Measurements from ENCODE around the gene BACH1. TPM values are rescaled to one million over a fixed set of nuclear protein-coding genes. Genes with fewer than 3 reads are reported as not detected.
A peak's percentile ranks its signal among the peaks of the same experiment; 100 is the strongest.
"Not testable (repeated sequence)": the region's sequence is repeated elsewhere in the genome, so short reads cannot be mapped to it uniquely, and the experiment has no call there.

The BACH1 gene
- total RNA-seq, 1 donor from 2014 or later: 152 TPM

GRCh38 chr21:29271927-29272333 lies 26.8 kb upstream of the BACH1 start:
- Mint-ChIP-seq H3K9me3 (no peaks in the 10 kb centered on the region), H3K36me3 (ENCODE audit: low read depth) (no peaks in the 10 kb centered on the region), H3K27ac (no peak overlapping the region), H3K4me3 (no peak overlapping the region), H3K4me1 (peaks cover 7% of the 10 kb centered on the region), H3K27me3 (no peaks in the 10 kb centered on the region)
- CTCF ChIA-PET: no interaction called here
- DNase-seq: no peak
- intact Hi-C loops (cut with micrococcal nuclease): no loop called here
- no peak for ATAC-seq (ENCODE audit: low read depth)
- TF ChIP-seq CTCF (IDR thresholded peaks at IDR 0.05): no peak
- POLR2A ChIA-PET: interaction anchor here (0.6 kb wide), 1 partner anchor 101 kb away, joined by 3 read pairs; no protein-coding TSS in a partner anchor

GRCh38 chr21:29277442-29277841 lies 21.3 kb upstream of the BACH1 start:
- no peak for ATAC-seq (ENCODE audit: low read depth)
- no peak for TF ChIP-seq CTCF (IDR thresholded peaks at IDR 0.05)
- Mint-ChIP-seq H3K4me3 (no peak overlapping the region), H3K4me1 (peaks cover 6% of the 10 kb centered on the region), H3K9me3 (peaks cover 12% of the 10 kb centered on the region), H3K27me3 (no peaks in the 10 kb centered on the region), H3K36me3 (ENCODE audit: low read depth) (no peaks in the 10 kb centered on the region), H3K27ac (no peak overlapping the region)
- ChIA-PET POLR2A (interaction anchor here (0.5 kb wide), 1 partner anchor 30 kb away, joined by 3 read pairs; no protein-coding TSS in a partner anchor), CTCF (no interaction called here)
- no peak for DNase-seq
- intact Hi-C loops (cut with micrococcal nuclease): no loop called here

GRCh38 chr21:29279558-29279957 lies 19.2 kb upstream of the BACH1 start:
- intact Hi-C loops (cut with micrococcal nuclease): no loop called here
- H3K9me3 Mint-ChIP-seq: peaks cover 18% of the 10 kb centered on the region
- H3K4me3 Mint-ChIP-seq: no peak overlapping the region
- CTCF ChIA-PET: no interaction called here
- no peak for TF ChIP-seq CTCF (IDR thresholded peaks at IDR 0.05)
- POLR2A ChIA-PET: no interaction called here
- DNase-seq (no peak), ATAC-seq (ENCODE audit: low read depth) (no peak)
- peaks cover 6% of the 10 kb centered on the region for H3K4me1 Mint-ChIP-seq
- no peaks in the 10 kb centered on the region for H3K36me3 Mint-ChIP-seq (ENCODE audit: low read depth)
- no peak overlapping the region for H3K27ac Mint-ChIP-seq
- H3K27me3 Mint-ChIP-seq: no peaks in the 10 kb centered on the region

- H3K36me3 Mint-ChIP-seq (ENCODE audit: low read depth); POLR2A ChIA-PET; H3K4me3 Mint-ChIP-seq; H3K27me3 Mint-ChIP-seq; DNase-seq; H3K4me1 Mint-ChIP-seq; intact Hi-C loops (cut with micrococcal nuclease); CTCF ChIA-PET: not testable (repeated sequence)
- Mint-ChIP-seq H3K27ac (peak overlapping the region; percentile 68), H3K9me3 (peaks cover 18% of the 10 kb centered on the region)
- peak; percentile 60 for ATAC-seq (ENCODE audit: low read depth)
These were observed 16.9 kb upstream of the BACH1 start for GRCh38 chr21:29281801-29282200.

GRCh38 chr21:29287383-29287782 lies 11.3 kb upstream of the BACH1 start:
- no peak for TF ChIP-seq CTCF (IDR thresholded peaks at IDR 0.05)
- intact Hi-C loops (cut with micrococcal nuclease): no loop called here
- peaks cover 6% of the 10 kb centered on the region for H3K9me3 Mint-ChIP-seq
- H3K27me3 Mint-ChIP-seq: no peaks in the 10 kb centered on the region
- CTCF ChIA-PET: no interaction called here
- peak; percentile 34 for ATAC-seq (ENCODE audit: low read depth)
- no peaks in the 10 kb centered on the region for H3K36me3 Mint-ChIP-seq (ENCODE audit: low read depth)
- peaks cover 19% of the 10 kb centered on the region for H3K4me1 Mint-ChIP-seq
- H3K4me3 Mint-ChIP-seq: no peak overlapping the region
- POLR2A ChIA-PET: interaction anchor here (1.2 to 2.9 kb wide), 2 partner anchors 8 to 12 kb away, joined by 3 to 21 read pairs; partner anchors contain the start of gene BACH1
- peak overlapping the region; percentile 46 for H3K27ac Mint-ChIP-seq
- DNase-seq: no peak

GRCh38 chr21:29288239-29288638 lies 10.5 kb upstream of the BACH1 start:
- Mint-ChIP-seq H3K36me3 (ENCODE audit: low read depth) (no peaks in the 10 kb centered on the region), H3K9me3 (no peaks in the 10 kb centered on the region), H3K4me1 (peaks cover 21% of the 10 kb centered on the region), H3K27ac (no peak overlapping the region), H3K27me3 (no peaks in the 10 kb centered on the region), H3K4me3 (no peak overlapping the region)
- ATAC-seq (ENCODE audit: low read depth) (no peak), DNase-seq (no peak)
- TF ChIP-seq CTCF (IDR thresholded peaks at IDR 0.05): no peak
- intact Hi-C loops (cut with micrococcal nuclease): no loop called here
- ChIA-PET POLR2A (interaction anchor here (2.9 kb wide), 1 partner anchor 11 kb away, joined by 21 read pairs; the partner anchor contains the start of gene BACH1), CTCF (no interaction called here)

All from activated B cell treated with CpG ODN at 0.5 μM for 24 hours (primary cell).